ENCODE results near the gene AURKA.
A peak's percentile ranks its signal among the peaks of the same experiment; 100 is the strongest.

AURKA gene

DNA sequence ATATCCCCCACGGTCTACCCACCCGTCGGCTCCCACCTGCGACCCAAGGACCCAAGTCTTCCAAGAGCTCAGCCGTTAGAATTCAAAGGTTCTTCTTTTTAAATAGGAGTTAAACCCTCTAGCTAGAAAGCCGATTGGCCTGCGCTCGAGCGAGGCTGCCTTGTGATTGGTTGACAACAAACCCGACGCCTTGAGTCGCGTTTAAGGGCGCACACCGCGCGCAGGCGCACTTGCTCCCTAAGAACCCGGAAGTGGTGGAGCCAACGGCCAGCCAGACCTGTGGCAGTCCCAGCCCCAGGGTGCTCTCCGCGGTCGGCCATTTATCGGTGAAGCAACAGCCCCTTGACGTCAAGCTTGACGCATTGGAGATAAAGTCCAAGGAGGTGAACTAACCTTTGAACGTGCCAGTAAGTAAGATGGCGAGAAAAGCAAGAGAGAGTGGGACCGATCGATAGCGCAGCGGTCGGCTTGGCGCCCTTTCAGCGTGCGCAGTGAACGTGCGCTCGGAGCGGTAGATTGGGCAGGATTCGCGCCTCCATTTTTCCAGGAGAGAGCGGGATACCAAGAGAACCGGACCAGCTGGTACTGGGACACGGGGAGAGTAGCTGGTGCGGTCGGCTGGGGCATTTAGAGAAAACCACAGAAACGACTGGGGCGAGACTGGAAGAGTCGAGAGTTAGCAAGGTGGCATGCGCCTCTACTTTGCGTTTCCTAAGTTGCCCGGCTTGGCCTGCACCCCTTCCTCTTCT lies at the start of gene AURKA, which contains the start of gene CSTF1:
Gene AURKA, minus strand, starts transcription at position 84 of the 749 bp plus-strand sequence. CDS start 4,018 bp downstream, outside the sequence.
Gene CSTF1, plus strand, starts transcription at position 514 of the 749 bp plus-strand sequence. CDS start 2,908 bp downstream, outside the sequence.
- peak; percentile 98 for DNase-seq (ENCODE audit: low read depth)
- TF ChIP-seq, protein P1, sequence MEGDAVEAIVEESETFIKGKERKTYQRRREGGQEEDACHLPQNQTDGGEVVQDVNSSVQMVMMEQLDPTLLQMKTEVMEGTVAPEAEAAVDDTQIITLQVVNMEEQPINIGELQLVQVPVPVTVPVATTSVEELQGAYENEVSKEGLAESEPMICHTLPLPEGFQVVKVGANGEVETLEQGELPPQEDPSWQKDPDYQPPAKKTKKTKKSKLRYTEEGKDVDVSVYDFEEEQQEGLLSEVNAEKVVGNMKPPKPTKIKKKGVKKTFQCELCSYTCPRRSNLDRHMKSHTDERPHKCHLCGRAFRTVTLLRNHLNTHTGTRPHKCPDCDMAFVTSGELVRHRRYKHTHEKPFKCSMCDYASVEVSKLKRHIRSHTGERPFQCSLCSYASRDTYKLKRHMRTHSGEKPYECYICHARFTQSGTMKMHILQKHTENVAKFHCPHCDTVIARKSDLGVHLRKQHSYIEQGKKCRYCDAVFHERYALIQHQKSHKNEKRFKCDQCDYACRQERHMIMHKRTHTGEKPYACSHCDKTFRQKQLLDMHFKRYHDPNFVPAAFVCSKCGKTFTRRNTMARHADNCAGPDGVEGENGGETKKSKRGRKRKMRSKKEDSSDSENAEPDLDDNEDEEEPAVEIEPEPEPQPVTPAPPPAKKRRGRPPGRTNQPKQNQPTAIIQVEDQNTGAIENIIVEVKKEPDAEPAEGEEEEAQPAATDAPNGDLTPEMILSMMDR (conservative IDR thresholded peaks at IDR 0.05; ENCODE audit: low read depth, low read length): no peak

GRCh38 chr20:56440346-56441007 lies 48.5 kb upstream of the AURKA start:
- TF ChIP-seq, protein P1 (conservative IDR thresholded peaks at IDR 0.05; ENCODE audit: low read depth, low read length): no peak
- H3K4me3 ChIP-seq (ENCODE audit: low read length): no peak overlapping the region
- DNase-seq (ENCODE audit: low read depth): no peak

More for the DNA sequence above, at the start of gene AURKA, which contains the start of gene CSTF1:
- H3K4me3 ChIP-seq (ENCODE audit: low read length): peak within 1 kb of the TSS; percentile 72

DNA sequence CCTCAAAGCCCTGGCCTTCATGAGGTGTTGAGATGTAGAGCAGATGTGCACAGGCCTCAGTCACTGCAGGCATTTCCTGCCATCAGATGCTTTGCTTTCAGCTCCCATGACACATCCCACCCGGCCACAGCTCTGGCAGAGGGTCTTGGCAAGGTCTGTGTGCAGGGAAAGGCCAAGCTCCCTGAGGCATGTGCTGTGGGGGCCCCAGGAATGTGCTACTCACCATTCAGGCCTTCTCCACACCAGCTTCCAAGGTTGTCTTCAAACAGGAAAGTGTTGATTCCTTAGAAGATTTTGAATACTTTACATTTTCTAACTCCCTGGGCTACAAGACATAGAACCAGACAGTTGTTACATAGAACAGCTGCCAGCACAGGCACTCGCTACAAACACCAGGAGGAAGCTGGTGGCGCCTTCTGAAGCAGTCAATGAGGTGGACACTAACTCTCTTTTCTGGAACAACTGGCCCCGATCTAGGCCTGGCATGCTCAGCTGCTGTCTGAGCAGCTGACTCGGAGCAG lies 47.8 kb upstream of the AURKA start:
- DNase-seq (ENCODE audit: low read depth): peak; percentile 26
- TF ChIP-seq, protein P1 (conservative IDR thresholded peaks at IDR 0.05; ENCODE audit: low read depth, low read length): no peak

DNA sequence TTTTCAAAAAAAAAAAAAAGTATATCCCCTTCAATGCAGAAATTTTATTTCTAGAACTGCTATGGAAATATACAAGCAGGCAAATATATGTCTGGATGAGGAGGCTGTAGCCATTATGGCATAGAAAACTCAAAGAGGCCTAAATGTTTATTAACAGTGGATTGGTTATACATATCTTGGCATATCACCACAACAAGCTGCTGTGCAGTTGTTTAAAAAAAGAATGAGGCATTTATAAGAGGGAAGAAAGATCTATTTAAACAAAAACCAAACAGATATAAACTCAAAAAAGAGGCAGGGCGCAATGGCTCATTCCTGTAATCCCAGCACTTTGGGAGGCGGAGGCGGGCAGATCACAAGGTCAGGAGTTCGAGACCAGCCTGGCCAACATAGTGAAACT lies 46.3 kb upstream of the AURKA start:
- no peak overlapping the region for H3K4me3 ChIP-seq (ENCODE audit: low read length)
- no peak for DNase-seq (ENCODE audit: low read depth)
- TF ChIP-seq, protein P1 (conservative IDR thresholded peaks at IDR 0.05; ENCODE audit: low read depth, low read length): no peak

More for the DNA sequence above, 47.8 kb upstream of the AURKA start:
- no peak overlapping the region for H3K4me3 ChIP-seq (ENCODE audit: low read length)

DNA sequence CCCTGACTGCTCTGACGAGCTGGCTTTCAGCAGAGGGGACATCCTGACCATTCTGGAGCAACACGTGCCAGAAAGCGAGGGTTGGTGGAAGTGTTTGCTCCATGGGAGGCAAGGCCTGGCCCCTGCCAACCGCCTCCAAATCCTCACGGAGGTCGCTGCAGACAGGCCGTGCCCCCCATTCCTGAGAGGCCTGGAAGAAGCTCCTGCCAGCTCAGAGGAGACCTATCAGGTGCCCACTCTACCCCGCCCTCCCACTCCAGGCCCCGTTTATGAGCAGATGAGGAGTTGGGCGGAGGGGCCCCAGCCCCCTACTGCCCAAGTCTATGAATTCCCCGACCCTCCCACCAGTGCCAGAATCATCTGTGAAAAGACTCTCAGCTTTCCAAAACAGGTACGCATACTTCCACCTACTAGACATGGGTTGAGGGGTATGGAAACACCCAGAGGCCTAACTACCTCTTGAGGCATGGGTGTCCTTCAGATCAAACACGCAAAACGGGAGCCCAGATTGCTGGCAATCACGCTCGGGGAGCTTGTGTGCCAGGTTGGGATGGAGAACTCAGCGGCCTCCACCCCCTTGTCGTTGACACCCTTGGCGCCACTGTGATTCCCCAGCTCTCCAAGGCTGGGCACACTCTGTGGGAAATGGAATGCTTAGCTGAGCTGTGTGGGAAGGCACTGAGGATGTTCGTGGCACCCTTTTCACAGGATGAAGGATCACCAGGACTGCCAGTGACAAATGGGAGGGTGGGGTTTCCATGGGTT lies 45.4 kb upstream of the AURKA start:
- TF ChIP-seq, protein P1 (conservative IDR thresholded peaks at IDR 0.05; ENCODE audit: low read depth, low read length): no peak

GRCh38 chr20:56433880-56434255 lies 41.9 kb upstream of the AURKA start:
- TF ChIP-seq, protein P1 (conservative IDR thresholded peaks at IDR 0.05; ENCODE audit: low read depth, low read length): no peak
- no peak overlapping the region for H3K4me3 ChIP-seq (ENCODE audit: low read length)
- no peak for DNase-seq (ENCODE audit: low read depth)

More for the DNA sequence above, 45.4 kb upstream of the AURKA start:
- no peak for DNase-seq (ENCODE audit: low read depth)
- H3K4me3 ChIP-seq (ENCODE audit: low read length): no peak overlapping the region
